ENCODE results near the gene FBXW9. TPM values are rescaled to one million over a fixed set of nuclear protein-coding genes. Genes with fewer than 3 reads are reported as not detected.

Gene FBXW9
- total and polyA plus RNA-seq, 2 of the 8 experiments (the other 6 are each of a cell fraction or from before 2014, with no cell fraction given), result 10.8 to 30.1 TPM

DNA sequence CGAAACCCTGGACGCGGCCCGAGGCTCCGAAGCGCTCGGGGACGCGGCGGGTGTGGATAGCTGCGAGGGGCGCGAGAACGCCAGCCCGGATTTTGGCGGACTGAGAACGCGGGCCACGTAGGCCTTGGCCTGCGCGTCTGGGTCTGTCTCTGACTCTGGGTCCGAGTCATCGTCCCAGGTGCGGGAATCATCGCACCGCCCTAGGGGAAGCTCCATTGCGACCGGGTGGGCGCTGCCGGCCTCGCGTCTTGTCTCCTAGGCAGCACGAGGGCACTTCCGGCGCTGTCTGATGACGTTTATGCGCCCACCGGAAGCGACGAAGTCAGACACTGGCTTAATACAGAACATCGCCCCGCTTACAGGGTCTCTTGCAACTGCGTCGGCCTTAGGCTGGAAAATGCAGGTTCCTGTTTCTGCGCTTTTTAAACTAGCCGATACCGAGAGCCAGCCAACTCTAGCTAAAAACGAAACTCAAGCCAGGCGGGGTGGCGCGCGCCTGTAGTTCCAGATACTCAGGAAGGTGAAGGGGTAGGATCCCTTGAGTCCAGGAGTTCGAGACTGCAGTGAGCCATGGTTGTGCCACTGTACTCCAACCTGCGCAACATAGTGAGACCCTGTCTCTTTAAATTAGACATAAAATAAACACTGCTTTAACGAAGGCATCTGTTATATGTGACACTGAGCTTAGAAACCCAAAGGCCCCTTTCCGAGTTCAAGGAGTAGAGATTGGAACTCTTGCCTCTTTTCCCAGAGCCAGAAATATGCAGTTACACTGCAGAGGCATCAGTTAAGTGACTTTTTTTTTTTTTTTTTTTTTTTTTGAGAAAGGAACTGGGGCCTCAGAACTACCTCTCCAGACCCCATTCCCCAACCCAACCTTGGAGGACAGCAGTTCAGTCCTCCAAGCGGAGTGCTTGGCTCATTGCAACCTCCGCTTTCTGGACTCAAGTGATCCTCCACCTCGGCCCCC is at the start of gene FBXW9 (continued):
- TF ChIP-seq, protein P1, sequence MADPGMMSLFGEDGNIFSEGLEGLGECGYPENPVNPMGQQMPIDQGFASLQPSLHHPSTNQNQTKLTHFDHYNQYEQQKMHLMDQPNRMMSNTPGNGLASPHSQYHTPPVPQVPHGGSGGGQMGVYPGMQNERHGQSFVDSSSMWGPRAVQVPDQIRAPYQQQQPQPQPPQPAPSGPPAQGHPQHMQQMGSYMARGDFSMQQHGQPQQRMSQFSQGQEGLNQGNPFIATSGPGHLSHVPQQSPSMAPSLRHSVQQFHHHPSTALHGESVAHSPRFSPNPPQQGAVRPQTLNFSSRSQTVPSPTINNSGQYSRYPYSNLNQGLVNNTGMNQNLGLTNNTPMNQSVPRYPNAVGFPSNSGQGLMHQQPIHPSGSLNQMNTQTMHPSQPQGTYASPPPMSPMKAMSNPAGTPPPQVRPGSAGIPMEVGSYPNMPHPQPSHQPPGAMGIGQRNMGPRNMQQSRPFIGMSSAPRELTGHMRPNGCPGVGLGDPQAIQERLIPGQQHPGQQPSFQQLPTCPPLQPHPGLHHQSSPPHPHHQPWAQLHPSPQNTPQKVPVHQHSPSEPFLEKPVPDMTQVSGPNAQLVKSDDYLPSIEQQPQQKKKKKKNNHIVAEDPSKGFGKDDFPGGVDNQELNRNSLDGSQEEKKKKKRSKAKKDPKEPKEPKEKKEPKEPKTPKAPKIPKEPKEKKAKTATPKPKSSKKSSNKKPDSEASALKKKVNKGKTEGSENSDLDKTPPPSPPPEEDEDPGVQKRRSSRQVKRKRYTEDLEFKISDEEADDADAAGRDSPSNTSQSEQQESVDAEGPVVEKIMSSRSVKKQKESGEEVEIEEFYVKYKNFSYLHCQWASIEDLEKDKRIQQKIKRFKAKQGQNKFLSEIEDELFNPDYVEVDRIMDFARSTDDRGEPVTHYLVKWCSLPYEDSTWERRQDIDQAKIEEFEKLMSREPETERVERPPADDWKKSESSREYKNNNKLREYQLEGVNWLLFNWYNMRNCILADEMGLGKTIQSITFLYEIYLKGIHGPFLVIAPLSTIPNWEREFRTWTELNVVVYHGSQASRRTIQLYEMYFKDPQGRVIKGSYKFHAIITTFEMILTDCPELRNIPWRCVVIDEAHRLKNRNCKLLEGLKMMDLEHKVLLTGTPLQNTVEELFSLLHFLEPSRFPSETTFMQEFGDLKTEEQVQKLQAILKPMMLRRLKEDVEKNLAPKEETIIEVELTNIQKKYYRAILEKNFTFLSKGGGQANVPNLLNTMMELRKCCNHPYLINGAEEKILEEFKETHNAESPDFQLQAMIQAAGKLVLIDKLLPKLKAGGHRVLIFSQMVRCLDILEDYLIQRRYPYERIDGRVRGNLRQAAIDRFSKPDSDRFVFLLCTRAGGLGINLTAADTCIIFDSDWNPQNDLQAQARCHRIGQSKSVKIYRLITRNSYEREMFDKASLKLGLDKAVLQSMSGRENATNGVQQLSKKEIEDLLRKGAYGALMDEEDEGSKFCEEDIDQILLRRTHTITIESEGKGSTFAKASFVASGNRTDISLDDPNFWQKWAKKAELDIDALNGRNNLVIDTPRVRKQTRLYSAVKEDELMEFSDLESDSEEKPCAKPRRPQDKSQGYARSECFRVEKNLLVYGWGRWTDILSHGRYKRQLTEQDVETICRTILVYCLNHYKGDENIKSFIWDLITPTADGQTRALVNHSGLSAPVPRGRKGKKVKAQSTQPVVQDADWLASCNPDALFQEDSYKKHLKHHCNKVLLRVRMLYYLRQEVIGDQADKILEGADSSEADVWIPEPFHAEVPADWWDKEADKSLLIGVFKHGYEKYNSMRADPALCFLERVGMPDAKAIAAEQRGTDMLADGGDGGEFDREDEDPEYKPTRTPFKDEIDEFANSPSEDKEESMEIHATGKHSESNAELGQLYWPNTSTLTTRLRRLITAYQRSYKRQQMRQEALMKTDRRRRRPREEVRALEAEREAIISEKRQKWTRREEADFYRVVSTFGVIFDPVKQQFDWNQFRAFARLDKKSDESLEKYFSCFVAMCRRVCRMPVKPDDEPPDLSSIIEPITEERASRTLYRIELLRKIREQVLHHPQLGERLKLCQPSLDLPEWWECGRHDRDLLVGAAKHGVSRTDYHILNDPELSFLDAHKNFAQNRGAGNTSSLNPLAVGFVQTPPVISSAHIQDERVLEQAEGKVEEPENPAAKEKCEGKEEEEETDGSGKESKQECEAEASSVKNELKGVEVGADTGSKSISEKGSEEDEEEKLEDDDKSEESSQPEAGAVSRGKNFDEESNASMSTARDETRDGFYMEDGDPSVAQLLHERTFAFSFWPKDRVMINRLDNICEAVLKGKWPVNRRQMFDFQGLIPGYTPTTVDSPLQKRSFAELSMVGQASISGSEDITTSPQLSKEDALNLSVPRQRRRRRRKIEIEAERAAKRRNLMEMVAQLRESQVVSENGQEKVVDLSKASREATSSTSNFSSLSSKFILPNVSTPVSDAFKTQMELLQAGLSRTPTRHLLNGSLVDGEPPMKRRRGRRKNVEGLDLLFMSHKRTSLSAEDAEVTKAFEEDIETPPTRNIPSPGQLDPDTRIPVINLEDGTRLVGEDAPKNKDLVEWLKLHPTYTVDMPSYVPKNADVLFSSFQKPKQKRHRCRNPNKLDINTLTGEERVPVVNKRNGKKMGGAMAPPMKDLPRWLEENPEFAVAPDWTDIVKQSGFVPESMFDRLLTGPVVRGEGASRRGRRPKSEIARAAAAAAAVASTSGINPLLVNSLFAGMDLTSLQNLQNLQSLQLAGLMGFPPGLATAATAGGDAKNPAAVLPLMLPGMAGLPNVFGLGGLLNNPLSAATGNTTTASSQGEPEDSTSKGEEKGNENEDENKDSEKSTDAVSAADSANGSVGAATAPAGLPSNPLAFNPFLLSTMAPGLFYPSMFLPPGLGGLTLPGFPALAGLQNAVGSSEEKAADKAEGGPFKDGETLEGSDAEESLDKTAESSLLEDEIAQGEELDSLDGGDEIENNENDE (IDR thresholded peaks at IDR 0.05; ENCODE audit: insufficient replicate concordance, low read length), result no peak
- TF ChIP-seq GABPA (IDR thresholded peaks at IDR 0.05; ENCODE audit: borderline replicate concordance, insufficient read depth, low read length) (peak; percentile 98), TEAD4 (IDR thresholded peaks at IDR 0.05; ENCODE audit: low read depth, low read length) (no peak), TBP (IDR thresholded peaks at IDR 0.05; ENCODE audit: low read depth, low read length) (peak; percentile 67), SP4 (IDR thresholded peaks at IDR 0.05; ENCODE audit: low read length) (no peak), SP1 (IDR thresholded peaks at IDR 0.05; ENCODE audit: low read depth, low read length) (no peak), GTF2F1 (IDR thresholded peaks at IDR 0.05; ENCODE audit: borderline replicate concordance, low read depth, low read length) (no peak), EGR1 (IDR thresholded peaks at IDR 0.05; ENCODE audit: borderline replicate concordance, low read depth, low read length) (no peak), EP300 (IDR thresholded peaks at IDR 0.05; ENCODE audit: borderline replicate concordance in 1 of 2, low read depth in 2 of 2, low read length in 2 of 2) (no peak)

All from H1 (cell line).